HL-60 (cell line): ENCODE data around the gene TMBIM6.

Experiments used
- CTCF ChIP-seq: IDR thresholded peaks from one replicate; pipeline ENCODE4 v1.5.1; 2011; ENCODE audit warnings: low read length, control low read depth, inconsistent platforms; ENCODE audit not compliant: insufficient read depth
- GABPA ChIP-seq: IDR thresholded peaks from 2 replicates; pipeline ENCODE4 v1.6.1; 2012; ENCODE audit warnings: low read depth

DNA sequence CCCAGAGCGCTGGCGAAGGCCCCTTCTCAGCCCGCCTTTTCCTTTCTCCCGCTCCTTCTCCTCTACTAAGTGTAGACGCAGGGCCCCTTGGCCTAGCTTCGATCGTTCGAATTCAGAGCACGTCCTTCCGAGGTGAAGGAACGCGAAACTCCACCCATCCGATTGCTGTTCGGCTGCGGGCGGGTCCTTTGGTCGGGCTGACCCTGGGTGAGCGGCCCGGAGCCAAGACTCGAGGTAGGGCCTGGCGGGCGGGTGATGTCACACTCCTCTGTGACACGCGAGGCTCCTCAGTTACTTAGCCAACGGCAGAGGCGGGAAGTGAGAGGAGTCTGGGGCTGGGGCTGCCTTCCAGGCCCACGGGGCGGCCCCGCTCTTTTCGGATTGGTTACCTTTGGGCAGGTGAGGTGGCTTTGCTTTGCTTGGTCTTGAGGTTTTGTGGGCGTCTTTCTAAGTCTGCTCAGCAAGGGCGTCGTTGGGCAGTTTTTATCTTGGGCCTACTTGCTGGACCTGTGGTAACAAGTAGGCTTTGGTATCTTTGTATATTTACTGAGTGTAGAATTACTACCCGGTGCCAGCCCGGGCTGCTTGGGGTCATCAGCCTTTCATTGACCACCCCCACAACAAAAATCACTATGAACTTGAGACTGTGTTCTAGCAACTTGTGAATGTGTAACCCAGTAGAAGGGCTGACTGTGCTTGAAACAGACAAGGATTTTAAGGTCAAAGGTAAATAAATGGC lies 694 bp downstream of the TMBIM6 start:
- TF ChIP-seq GABPA: no peak
- no peak for TF ChIP-seq CTCF
